Pericardium fibroblast (primary cell): ENCODE results near the gene P2RY14. TPM values are rescaled to one million over a fixed set of nuclear protein-coding genes. Genes with fewer than 3 reads are reported as not detected.

Experiments used
- total RNA-seq: library from RNA; depleted of rRNA; stranded (reverse); fragments of >200 nt; gene quantifications from 2 replicates; pipeline ENCODE4 v1.2.3, GENCODE V29; 2015

The P2RY14 gene
- not detected in 2 replicates for total RNA-seq

GRCh38 chr3:151278230-151278629, at the start of gene P2RY14:
P2RY14 (minus strand) TSS chr3:151278542; CDS start chr3:151214316, 64,226 bp downstream.

GRCh38 chr3:151316267-151316991, 38.1 kb upstream of the P2RY14 start, which contains the start of gene GPR87:
GPR87 (minus strand) TSS chr3:151316820; CDS start chr3:151300100, 16,720 bp downstream.

GRCh38 chr3:151203051-151203420, 75.3 kb downstream of the P2RY14 start, which contains the start of gene GPR171:
GPR171 (minus strand) TSS chr3:151203216; CDS start chr3:151199386, 3,830 bp downstream.

Other genes starting within 250 kb of the P2RY14 start
- gene MED12L, start 192.9 kb downstream of the P2RY14 start, total RNA-seq = 0.12 and 0.26 TPM in 2 replicates
- gene GPR171, start 75.3 kb downstream of the P2RY14 start, total RNA-seq = not detected in 2 replicates
- gene GPR87, start 38.3 kb upstream of the P2RY14 start, total RNA-seq = not detected in 2 replicates
- gene P2RY13, start 51.0 kb upstream of the P2RY14 start, total RNA-seq = not detected in 2 replicates
- gene P2RY12, start 106.2 kb upstream of the P2RY14 start, total RNA-seq = 0.26 and 1.1 TPM in 2 replicates
- 7.3 and 16.9 TPM in 2 replicates for gene IGSF10, start 182.5 kb upstream of the P2RY14 start, total RNA-seq